ENCODE data around the gene CDC5L.

CDC5L gene

DNA sequence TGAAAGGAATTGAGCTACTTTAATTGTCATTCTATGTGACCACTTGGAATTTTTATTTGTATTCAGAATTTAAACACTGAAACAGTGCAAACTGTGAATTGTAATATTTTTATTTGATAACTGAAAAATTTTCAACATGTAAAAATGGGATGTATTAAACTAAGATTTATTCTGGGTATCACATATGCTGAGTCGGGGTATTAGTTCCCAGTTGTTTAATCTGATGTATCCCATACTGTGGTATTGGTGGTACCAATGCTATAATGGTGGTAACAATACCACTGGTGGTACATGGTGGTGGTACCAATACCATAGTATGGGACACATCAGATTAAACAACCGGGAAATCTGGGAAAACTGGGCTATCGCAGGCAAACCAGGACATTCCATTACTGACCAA is 79.4 kb downstream of the CDC5L start:
- TF ChIP-seq, protein P1, sequence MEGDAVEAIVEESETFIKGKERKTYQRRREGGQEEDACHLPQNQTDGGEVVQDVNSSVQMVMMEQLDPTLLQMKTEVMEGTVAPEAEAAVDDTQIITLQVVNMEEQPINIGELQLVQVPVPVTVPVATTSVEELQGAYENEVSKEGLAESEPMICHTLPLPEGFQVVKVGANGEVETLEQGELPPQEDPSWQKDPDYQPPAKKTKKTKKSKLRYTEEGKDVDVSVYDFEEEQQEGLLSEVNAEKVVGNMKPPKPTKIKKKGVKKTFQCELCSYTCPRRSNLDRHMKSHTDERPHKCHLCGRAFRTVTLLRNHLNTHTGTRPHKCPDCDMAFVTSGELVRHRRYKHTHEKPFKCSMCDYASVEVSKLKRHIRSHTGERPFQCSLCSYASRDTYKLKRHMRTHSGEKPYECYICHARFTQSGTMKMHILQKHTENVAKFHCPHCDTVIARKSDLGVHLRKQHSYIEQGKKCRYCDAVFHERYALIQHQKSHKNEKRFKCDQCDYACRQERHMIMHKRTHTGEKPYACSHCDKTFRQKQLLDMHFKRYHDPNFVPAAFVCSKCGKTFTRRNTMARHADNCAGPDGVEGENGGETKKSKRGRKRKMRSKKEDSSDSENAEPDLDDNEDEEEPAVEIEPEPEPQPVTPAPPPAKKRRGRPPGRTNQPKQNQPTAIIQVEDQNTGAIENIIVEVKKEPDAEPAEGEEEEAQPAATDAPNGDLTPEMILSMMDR (IDR thresholded peaks at IDR 0.05; ENCODE audit: insufficient read depth, low read depth, low read length, missing control alignments): no peak
- no peak for DNase-seq (ENCODE audit: low read depth)
- H3K4me3 ChIP-seq (ENCODE audit: low read length): no peak overlapping the region

DNA sequence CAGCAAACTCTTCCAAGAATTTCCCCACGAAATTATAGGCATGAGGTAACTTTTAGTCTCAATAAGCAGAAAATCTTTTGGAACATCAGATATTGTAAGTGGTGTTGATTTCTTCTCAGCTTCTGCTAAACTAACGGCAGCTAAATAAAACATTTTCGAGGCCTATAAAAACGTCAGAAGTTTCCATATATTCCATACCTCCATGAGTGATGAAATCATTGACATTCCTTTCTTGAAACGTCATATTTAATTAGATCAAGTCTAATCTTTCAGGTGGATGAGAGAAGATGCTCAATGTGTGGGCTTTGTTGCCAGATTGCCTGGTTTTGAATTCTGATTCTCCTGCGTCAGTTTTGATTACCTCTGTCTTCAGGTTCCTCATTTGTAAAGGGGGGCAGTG is 81.3 kb downstream of the CDC5L start:
- H3K4me3 ChIP-seq (ENCODE audit: low read length): no peak overlapping the region
- TF ChIP-seq, protein P1 (IDR thresholded peaks at IDR 0.05; ENCODE audit: insufficient read depth, low read depth, low read length, missing control alignments): no peak
- no peak for DNase-seq (ENCODE audit: low read depth)

DNA sequence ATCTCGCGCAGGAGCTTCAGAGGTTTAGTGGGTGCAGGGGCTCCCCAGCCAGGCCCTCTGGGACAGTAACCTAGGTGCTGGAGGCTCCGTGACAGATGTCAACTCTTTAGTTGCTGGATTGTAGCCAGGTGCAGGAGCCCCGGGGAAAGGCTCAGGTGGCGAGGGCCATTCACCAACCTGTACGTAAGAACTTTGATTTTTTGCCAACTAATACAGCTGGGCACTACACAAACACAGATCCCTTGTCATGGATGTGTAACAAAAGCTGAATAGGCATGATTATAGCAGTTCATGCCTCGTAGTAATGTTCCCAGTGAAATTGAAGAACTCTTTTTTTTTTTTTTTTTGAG is 82.6 kb downstream of the CDC5L start:
- TF ChIP-seq, protein P1 (IDR thresholded peaks at IDR 0.05; ENCODE audit: insufficient read depth, low read depth, low read length, missing control alignments): no peak
- no peak overlapping the region for H3K4me3 ChIP-seq (ENCODE audit: low read length)
- peak; percentile 61 for DNase-seq (ENCODE audit: low read depth)

DNA sequence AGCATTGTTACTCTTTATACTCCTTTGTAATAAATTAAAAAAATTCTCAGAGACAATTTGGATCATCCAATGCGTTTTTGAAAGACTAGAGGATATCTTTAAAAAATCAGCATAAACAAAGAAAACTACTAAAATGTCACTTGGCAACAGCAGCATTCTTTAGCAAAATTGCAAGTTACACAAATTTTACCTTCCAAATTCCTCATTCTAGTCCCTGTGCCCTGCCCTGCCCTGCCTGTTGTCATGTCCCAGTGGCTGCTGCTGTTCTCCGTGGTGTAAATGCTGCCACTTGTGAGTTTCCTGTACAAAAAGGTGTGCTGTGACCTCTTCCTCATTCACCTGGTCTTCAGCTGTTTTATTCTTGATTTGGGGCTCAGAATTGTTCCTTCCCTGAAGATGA is 83.2 kb downstream of the CDC5L start:
- DNase-seq (ENCODE audit: low read depth): no peak
- TF ChIP-seq, protein P1 (IDR thresholded peaks at IDR 0.05; ENCODE audit: insufficient read depth, low read depth, low read length, missing control alignments): no peak
- H3K4me3 ChIP-seq (ENCODE audit: low read length): no peak overlapping the region

DNA sequence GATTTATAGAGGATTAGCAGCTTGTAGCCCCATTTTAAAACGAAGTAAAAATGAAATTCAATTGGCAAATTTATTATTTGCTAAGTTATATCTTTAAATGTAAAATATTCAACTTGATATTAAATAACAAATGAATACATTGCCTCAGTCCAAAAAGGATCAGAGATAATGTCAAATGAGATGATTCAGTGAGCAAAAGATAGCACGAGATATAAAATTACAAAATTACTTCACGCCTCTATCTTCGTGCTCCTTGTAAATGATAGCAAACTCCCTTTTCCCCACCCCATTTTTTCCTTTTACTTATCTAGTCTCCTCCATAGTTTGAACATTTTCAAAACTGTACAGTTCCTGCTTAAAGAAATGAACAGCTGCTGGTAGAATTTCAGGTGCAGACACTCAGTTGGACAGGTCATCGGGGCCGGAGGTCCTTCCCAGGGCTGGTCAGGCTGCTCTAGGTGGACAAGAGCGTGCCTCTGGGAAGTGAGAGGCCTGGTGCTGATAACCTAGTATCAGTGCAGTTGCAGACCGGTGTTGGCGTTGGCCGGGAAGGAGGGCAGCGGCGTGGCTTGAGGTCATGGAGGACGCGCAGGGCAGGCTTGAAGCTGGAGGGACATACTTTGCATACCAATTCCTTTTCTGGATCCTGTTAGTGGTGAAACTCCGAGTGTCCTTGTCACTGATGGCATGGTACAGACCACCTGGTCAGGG is 83.9 kb downstream of the CDC5L start:
- no peak for DNase-seq (ENCODE audit: low read depth)
- no peak overlapping the region for H3K4me3 ChIP-seq (ENCODE audit: low read length)
- TF ChIP-seq, protein P1 (IDR thresholded peaks at IDR 0.05; ENCODE audit: insufficient read depth, low read depth, low read length, missing control alignments): no peak

DNA sequence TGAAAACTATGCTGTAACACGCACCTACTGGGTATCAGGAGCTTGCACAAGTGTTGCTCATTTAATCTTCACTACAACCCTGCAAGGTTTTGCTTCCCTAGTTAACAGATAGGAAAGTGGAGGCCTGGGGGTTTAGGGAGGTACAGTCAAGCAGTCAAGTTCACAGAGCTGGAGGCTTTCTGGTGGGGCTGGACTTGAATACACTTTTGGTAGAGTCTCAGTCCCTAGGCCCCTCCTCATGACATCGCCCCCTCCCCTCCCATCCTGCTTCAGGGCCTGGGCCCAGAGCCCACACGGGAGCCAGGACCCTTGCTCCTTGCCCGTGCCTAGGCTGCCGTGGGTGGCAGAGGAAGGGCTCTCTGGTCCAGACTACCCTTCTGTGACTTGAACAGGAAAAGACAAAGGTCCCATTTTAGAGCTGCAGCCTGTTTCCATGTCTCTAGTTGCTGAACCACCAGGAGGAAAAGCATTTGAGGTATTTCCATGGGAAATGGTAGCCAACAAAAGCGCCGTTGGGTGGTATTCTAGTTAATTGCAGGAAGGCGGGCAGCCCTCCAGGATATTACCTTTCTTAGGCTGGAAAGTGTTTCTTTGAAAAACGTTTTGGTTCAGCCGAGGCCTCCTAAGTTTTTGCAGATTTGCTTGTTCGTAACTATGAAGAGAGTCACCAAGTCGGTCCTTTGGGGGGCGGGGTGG is 84.9 kb downstream of the CDC5L start:
- TF ChIP-seq, protein P1 (IDR thresholded peaks at IDR 0.05; ENCODE audit: insufficient read depth, low read depth, low read length, missing control alignments): no peak
- H3K4me3 ChIP-seq (ENCODE audit: low read length): no peak overlapping the region
- DNase-seq (ENCODE audit: low read depth): no peak
